Fibroblast of skin of scalp (primary cell): ENCODE measurements around the gene TBC1D22A.
"Not testable (repeated sequence)": the region's sequence is repeated elsewhere in the genome, so short reads cannot be mapped to it uniquely, and the experiment has no call there.

Experiments used
- DNase-seq: peaks from one replicate; pipeline ENCODE4 v3.0.0-alpha.2; 2013

TBC1D22A gene

DNA sequence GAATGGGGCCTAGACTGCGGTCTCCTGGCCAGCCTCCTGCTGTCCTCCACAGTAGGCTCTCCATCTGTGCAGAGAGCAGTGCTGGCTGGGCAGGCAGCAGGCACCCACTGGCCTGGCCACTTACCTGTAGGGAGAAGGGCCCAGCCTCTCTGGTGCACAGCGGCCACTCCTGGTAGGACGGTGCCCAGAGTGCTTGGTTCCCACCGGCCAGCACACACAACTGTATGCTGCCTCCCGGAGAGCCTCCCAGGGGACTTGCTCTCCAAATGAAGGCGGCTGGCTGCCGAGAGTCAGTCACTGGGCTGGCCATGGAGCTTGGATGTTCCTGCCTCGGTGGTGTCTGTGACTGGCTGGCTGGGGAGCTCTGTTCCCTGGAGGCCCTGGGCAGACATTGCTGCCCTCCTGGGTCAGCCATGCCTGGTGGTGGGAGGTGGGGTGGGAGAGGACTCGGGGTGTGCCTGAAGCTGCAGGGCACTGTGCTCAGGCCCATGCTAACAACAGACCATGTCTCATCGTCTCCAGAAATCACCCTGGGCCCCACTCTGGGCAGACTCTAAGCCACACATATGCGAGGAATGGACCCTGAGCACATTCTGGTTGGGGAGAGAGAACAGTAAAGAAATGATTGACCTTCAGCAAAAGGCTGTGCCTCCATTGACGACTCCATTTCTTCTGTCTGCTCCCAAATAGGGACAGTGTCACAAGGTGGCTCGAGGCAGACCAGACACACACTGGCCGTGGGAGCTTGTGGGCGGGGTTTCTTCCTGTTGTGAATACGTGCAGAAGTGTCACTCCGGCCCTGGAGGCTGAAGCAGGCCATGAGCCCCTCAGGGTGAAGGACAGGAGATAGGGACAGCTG, 350.8 kb downstream of the TBC1D22A start:
- no peak for DNase-seq

DNA sequence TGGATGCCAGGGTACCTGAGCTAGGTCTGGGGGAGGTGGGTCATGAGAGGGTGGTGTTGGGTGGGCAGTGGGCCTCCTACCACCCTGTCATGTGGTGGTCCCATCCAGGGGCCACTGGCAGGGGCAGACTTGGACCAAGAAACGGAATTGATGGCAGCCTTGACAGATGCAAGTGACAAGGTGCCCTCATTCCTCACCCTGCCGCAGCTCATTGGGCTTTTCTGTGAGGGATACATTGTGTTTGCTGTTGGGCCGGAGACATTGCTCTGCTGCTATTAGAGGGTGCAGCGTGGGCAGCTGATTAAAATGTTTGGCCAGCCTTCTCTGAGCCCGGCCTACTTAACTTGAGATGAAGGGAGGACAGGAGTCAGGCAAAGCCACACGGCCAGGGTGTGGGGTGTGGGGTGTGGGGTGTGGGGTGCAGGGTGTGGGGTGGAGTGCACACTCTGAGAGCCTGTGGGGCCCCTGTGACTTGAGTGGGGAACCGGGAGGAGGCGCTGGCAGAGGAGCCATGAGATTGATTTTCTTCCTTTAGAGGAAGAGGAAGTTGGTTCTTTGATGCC, 351.5 kb downstream of the TBC1D22A start:
- no peak for DNase-seq

GRCh38 chr22:47114813-47115517, 352.5 kb downstream of the TBC1D22A start:
- DNase-seq: no peak

- no peak for DNase-seq
Measured at GRCh38 chr22:47115518-47115890, 353.1 kb downstream of the TBC1D22A start.

DNA sequence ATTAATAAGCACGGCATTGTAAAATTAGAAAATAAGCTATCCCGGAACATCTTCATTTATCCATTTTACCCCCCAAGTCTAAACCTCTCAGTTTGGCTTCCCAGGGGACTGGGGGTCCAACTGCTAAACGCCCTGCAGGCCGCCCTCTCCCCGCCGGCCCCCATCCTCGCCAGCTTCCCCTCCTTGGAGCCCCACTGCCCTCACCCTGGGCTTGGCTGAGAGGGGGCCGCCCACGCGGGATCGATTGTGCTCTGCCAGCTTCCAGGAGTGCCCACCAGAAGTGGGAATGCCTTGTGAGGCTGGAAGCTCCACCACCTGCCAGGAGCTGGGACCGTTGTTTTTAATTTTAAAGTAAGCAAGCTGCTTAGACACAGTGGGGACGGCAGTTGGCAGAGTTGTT, 353.5 kb downstream of the TBC1D22A start:
- DNase-seq: no peak

- DNase-seq: no peak
Measured at GRCh38 chr22:47116426-47117341, 354.2 kb downstream of the TBC1D22A start.

- not testable (repeated sequence) for DNase-seq
Measured at GRCh38 chr22:47117442-47117841, 355.0 kb downstream of the TBC1D22A start.

- no peak for DNase-seq
Measured at GRCh38 chr22:47119181-47119580, 356.7 kb downstream of the TBC1D22A start.

DNA sequence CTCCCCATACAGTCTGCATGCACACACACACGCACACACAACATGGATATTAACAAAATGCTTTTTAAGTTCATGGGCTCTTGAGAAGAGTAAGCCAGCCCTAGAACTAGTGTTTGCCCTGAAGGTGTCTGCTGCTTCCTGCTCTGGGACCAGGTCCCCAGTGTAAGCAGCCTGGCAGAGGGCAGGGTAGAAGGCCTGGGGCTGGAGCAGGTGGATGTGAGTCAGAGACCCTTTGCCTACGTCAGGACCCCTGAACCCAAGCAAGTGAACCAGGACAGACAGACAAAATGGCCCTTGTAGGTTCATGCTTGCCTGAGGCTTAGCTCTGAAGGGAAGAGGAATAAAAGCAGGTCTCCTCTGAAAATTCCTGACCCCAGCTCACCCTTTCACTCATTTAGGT, 357.9 kb downstream of the TBC1D22A start:
- no peak for DNase-seq

- no peak for DNase-seq
Measured at GRCh38 chr22:47121791-47122190, 359.3 kb downstream of the TBC1D22A start.

GRCh38 chr22:47122441-47123000, 360.1 kb downstream of the TBC1D22A start:
- no peak for DNase-seq

DNA sequence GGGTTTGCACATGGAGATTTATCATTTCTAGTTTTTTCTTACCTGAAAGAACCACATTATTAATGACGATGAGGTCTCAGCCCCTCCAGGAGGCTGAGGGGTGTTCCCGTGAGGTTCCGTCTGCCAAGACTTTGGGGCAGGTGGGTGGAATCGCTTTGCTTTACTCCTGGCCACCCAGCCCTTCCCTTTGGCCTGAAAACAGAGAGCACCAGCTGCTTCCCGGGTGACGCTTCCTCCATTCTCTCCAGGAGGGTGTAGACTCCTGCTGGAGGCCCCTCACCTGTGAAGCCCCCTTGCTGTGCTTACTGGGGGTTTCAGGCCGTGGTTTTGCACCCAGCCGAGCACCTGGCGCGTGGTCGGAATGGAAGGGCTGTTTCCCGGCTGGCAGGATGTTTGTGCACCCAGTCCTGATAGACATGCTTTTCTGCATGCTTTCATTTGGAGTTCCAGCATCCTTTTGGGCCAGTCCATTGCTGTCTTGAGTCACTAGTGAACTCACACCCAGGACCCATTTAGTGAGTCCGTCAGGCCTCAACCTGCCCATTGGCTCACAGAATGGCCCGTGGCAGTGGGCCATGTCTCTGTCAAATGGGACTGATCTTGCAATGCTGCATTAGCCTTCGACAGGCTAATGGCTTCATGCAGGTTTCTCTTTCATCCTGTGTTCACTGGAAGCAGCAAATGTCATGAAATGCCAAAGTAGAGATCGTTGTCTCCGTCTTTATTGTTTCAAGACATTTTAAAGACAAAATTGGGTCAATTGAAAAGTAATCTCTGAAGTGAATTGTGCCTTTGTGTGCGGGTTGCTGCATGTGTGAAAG, 360.8 kb downstream of the TBC1D22A start:
- no peak for DNase-seq

- peak; percentile 49 for DNase-seq
Measured at GRCh38 chr22:47123827-47124442, 361.5 kb downstream of the TBC1D22A start.

DNA sequence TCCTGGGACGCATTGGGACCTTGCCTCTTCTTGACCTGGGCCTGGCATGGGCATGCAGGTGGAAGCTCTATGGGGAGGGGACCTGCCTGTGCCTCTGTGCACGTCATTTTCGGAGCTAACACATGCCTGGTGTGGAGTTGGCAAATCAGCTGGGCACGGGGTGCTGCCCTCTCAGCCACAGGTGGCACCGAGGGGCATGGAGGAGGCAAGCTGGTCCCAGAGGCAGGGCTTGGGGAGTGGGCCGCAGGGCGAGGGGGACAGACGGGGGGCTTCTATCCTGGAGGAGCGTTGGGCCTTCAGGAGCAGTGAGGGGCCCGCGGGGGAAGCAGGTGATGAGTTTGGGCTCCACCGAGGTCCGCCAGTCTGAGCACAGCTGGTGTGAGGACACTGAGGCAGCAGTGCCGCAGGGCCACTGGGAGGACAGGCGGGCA, 362.0 kb downstream of the TBC1D22A start:
- DNase-seq: no peak

DNA sequence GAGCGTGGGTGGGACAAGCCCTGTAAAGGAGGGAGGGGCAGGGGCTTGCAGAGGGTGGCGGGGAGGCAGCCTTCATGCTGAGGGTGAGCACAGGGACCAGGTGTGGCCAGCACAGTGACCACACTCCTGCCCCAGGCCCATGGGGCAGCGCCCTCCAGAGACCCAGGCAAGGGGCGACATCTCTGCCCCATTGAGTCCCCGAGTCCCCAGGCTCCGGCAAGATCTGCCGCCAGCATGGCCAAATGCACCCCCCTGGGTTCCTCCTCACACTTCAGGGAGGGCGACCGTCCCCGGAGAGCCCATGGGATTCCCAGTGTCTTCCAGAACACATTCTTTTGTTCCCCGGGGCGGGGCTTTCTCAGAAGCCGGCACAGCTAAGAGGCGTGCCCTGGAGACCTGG, 362.5 kb downstream of the TBC1D22A start:
- peak; percentile 15 for DNase-seq

- DNase-seq: peak; percentile 16
Measured at GRCh38 chr22:47125603-47126002, 363.2 kb downstream of the TBC1D22A start.

- DNase-seq: no peak
Measured at GRCh38 chr22:47126344-47126811, 363.9 kb downstream of the TBC1D22A start.

DNA sequence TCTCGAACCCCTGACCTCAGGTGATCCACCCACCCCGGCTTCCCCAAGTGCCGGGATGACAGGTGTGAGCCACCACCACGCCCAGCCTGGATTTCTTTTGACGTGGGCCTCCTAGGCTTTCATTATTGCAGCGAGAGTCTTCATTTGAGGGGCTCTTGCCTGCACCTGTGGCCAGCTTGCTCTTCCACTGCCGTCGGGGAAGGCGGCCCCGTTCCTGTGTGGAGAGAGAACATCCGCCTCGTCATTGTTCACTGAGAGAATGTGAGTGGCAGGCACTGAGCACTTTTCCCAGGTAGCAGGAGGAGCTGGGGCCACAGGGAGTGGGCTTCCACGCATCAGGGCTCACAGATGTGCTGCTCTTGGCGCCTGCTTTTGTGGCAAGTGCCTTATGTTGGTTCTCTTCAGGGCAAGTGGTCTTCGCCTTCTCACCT, 365.0 kb downstream of the TBC1D22A start:
- DNase-seq: no peak

- DNase-seq: no peak
Measured at GRCh38 chr22:47128216-47128615, 365.8 kb downstream of the TBC1D22A start.

DNA sequence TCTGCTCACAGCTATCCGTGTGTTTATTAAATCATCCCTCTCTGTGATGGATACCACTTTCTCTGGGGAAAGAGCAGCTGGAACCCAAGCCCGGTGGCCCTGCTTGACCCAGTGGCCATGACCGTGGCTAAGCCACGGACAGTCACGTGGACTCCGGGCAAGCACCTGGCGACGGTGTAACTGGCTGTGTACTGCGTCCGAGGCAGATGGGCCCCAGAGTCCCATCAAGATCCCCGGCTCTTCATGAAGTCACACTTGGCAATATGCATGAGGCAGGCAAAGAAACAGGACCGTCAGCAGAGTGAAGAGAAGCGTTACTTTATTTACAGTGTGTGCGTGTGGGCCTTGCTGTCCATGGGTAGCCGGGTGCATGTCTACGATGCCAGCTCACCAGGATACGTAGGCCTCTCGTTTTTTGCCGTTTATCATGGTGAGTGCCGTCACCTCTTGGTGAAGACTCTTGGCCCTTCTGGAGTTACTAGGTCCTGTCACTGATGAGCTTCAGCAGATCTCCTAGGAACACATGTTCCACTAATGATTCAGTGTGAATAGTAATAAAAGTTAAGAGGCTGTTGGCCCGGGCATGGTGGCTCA, 366.3 kb downstream of the TBC1D22A start:
- DNase-seq: no peak
